Neural cell (in vitro differentiated cells): ENCODE data around the gene OR8B4. TPM values are rescaled to one million over a fixed set of nuclear protein-coding genes. Genes with fewer than 3 reads are reported as not detected.

Experiments used
- H2AFZ ChIP-seq: fragments of 200-600, 300-800 bp; sonication (generic), shearing (Covaris generic); 2 replicates; pipeline ENCODE4 v1.6.0; 2014; ENCODE audit warnings: low read depth, mild to moderate bottlenecking, antibody characterized with exemption, low read length, moderate library complexity
- H3F3A ChIP-seq: fragments of 200-600 bp; shearing (Covaris generic); 2 replicates; pipeline ENCODE4 v1.6.1; 2016; ENCODE audit warnings: mild to moderate bottlenecking, moderate library complexity, mixed read lengths, antibody characterized with exemption, low read length; ENCODE audit not compliant: insufficient read depth, poor library complexity, severe bottlenecking
- H3K27ac ChIP-seq: fragments of 200-600, 300-800 bp; sonication (generic), shearing (Covaris generic); 2 replicates; pipeline ENCODE4 v1.5.1; 2014; ENCODE audit warnings: mild to moderate bottlenecking, low read length, moderate library complexity
- H3K27me3 ChIP-seq: fragments of 300-800, 200-600 bp; sonication (generic), shearing (Covaris generic); 2 replicates; pipeline ENCODE4 v1.6.0; 2014; ENCODE audit warnings: mild to moderate bottlenecking, low read depth, low read length, moderate library complexity; ENCODE audit not compliant: insufficient read depth
- H3K36me3 ChIP-seq: fragments of 300-800, 200-600 bp; sonication (generic), shearing (Covaris generic); 2 replicates; pipeline ENCODE4 v1.5.1; 2014; ENCODE audit warnings: mild to moderate bottlenecking, antibody characterized with exemption, low read length, moderate library complexity; ENCODE audit not compliant: insufficient read depth
- H3K4me2 ChIP-seq: fragments of 300-800, 200-600 bp; sonication (generic), shearing (Covaris generic); 2 replicates; pipeline ENCODE4 v1.6.0; 2014; ENCODE audit warnings: mild to moderate bottlenecking, low read length
- H3K4me3 ChIP-seq: fragments of 300-800, 200-600 bp; sonication (generic), shearing (Covaris generic); 2 replicates; pipeline ENCODE4 v1.5.1; 2014; ENCODE audit warnings: mild to moderate bottlenecking, low read length, moderate library complexity
- H3K79me2 ChIP-seq: fragments of 200-600 bp; shearing (Covaris generic); replicated peaks from 2 replicates; pipeline ENCODE4 v1.6.0; 2014; ENCODE audit warnings: mild to moderate bottlenecking, low read length, moderate library complexity; ENCODE audit not compliant: insufficient read depth
- H3K9ac ChIP-seq: fragments of 300-800, 200-600 bp; sonication (generic), shearing (Covaris generic); 2 replicates; pipeline ENCODE4 v1.6.1; 2016; ENCODE audit warnings: mild to moderate bottlenecking, low read length, mixed read lengths
- H3K9me2 ChIP-seq: fragments of 200-600 bp; shearing (Covaris generic); 2 replicates; pipeline ENCODE4 v1.6.1; 2016; ENCODE audit warnings: mild to moderate bottlenecking, low read length, mixed read lengths; ENCODE audit not compliant: insufficient read depth
- H3K9me3 ChIP-seq: fragments of 200-600, 300-800 bp; sonication (generic), shearing (Covaris generic); 2 replicates; pipeline ENCODE4 v1.6.1; 2016; ENCODE audit warnings: mild to moderate bottlenecking, mixed run types, low read length, moderate library complexity, mixed read lengths
- H4K20me1 ChIP-seq: fragments of 200-600 bp; shearing (Covaris generic); 2 replicates; pipeline ENCODE4 v1.6.1; 2016; ENCODE audit warnings: mild to moderate bottlenecking, mixed run types; ENCODE audit not compliant: insufficient read depth
- CTCF ChIP-seq: fragments of 450-650 bp; IDR thresholded peaks from 2 replicates; pipeline ENCODE4 v1.5.1; 2014; ENCODE audit warnings: antibody characterized with exemption, mild to moderate bottlenecking, moderate library complexity; ENCODE audit not compliant: poor library complexity, severe bottlenecking
- EP300 ChIP-seq: fragments of 450-650 bp; conservative IDR thresholded peaks from 2 replicates; pipeline ENCODE4 v1.6.1; 2014; ENCODE audit warnings: antibody characterized with exemption, mild to moderate bottlenecking, moderate library complexity; ENCODE audit not compliant: poor library complexity, severe bottlenecking
- EZH2 ChIP-seq: fragments of 200-600, 300-800 bp; shearing (Covaris generic), sonication (generic); IDR thresholded peaks from 2 replicates; pipeline ENCODE4 v1.6.1; 2014; ENCODE audit warnings: antibody characterized with exemption, low read length, borderline replicate concordance, mild to moderate bottlenecking; ENCODE audit not compliant: insufficient read depth, poor library complexity, severe bottlenecking
- MXI1 ChIP-seq: fragments of 450-650 bp; conservative IDR thresholded peaks from 2 replicates; pipeline ENCODE4 v1.6.1; 2014; ENCODE audit warnings: antibody characterized with exemption, mild to moderate bottlenecking; ENCODE audit not compliant: poor library complexity, severe bottlenecking
- POLR2AphosphoS5 ChIP-seq: IDR thresholded peaks from 2 replicates; pipeline ENCODE4 v1.6.1; 2012
- RAD21 ChIP-seq: fragments of 450-650 bp; conservative IDR thresholded peaks from 2 replicates; pipeline ENCODE4 v1.6.1; 2014; ENCODE audit warnings: antibody characterized with exemption, mild to moderate bottlenecking, moderate library complexity
- SMC3 ChIP-seq: fragments of 450-650 bp; conservative IDR thresholded peaks from 2 replicates; pipeline ENCODE4 v1.6.1; 2014; ENCODE audit warnings: antibody characterized with exemption, mild to moderate bottlenecking, moderate library complexity; ENCODE audit not compliant: poor library complexity
- TAF1 ChIP-seq: IDR thresholded peaks from 2 replicates; pipeline ENCODE4 v1.6.1; 2012; ENCODE audit warnings: low read depth
- polyA plus RNA-seq: library from polyadenylated mRNA; depleted of rRNA; stranded (reverse); fragments of >200 nt; gene quantifications from 2 replicates; pipeline ENCODE4 v1.2.3, GENCODE V29; 2014
- TF ChIP-seq, protein P1 (sequence below): IDR thresholded peaks from 2 replicates; pipeline ENCODE4 v1.6.1; 2012; ENCODE audit warnings: borderline replicate concordance

Gene OR8B4
- polyA plus RNA-seq, 1 donor from 2014 or later = not detected

- H3K9me3 ChIP-seq = peaks cover 4% of the 10 kb centered on the region
- no peaks in the 10 kb centered on the region for H4K20me1 ChIP-seq
- no peak overlapping the region for H3K27ac ChIP-seq
- H2AFZ ChIP-seq = no peak overlapping the region
- no peaks in the 10 kb centered on the region for H3K79me2 ChIP-seq
- no peak overlapping the region for H3K9ac ChIP-seq
- H3F3A ChIP-seq = no peaks in the 10 kb centered on the region
- TF ChIP-seq MXI1 = no peak
- no peak for TF ChIP-seq EP300
- TF ChIP-seq CTCF = no peak
- TF ChIP-seq, protein P1, sequence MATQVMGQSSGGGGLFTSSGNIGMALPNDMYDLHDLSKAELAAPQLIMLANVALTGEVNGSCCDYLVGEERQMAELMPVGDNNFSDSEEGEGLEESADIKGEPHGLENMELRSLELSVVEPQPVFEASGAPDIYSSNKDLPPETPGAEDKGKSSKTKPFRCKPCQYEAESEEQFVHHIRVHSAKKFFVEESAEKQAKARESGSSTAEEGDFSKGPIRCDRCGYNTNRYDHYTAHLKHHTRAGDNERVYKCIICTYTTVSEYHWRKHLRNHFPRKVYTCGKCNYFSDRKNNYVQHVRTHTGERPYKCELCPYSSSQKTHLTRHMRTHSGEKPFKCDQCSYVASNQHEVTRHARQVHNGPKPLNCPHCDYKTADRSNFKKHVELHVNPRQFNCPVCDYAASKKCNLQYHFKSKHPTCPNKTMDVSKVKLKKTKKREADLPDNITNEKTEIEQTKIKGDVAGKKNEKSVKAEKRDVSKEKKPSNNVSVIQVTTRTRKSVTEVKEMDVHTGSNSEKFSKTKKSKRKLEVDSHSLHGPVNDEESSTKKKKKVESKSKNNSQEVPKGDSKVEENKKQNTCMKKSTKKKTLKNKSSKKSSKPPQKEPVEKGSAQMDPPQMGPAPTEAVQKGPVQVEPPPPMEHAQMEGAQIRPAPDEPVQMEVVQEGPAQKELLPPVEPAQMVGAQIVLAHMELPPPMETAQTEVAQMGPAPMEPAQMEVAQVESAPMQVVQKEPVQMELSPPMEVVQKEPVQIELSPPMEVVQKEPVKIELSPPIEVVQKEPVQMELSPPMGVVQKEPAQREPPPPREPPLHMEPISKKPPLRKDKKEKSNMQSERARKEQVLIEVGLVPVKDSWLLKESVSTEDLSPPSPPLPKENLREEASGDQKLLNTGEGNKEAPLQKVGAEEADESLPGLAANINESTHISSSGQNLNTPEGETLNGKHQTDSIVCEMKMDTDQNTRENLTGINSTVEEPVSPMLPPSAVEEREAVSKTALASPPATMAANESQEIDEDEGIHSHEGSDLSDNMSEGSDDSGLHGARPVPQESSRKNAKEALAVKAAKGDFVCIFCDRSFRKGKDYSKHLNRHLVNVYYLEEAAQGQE = no peak
- TF ChIP-seq TAF1 = no peak
- no peak for TF ChIP-seq EZH2
- no peak overlapping the region for H3K4me3 ChIP-seq
- no peaks in the 10 kb centered on the region for H3K36me3 ChIP-seq
- H3K4me2 ChIP-seq = no peak overlapping the region
- H3K27me3 ChIP-seq = no peaks in the 10 kb centered on the region
- H3K9me2 ChIP-seq = no peaks in the 10 kb centered on the region
Measured at GRCh38 chr11:124429599-124429998, 4.9 kb upstream of the OR8B4 start.

GRCh38 chr11:124421043-124421442 is 3.6 kb downstream of the OR8B4 start:
- H3K79me2 ChIP-seq = no peaks in the 10 kb centered on the region
- no peak overlapping the region for H2AFZ ChIP-seq
- no peak for TF ChIP-seq RAD21
- TF ChIP-seq TAF1 = no peak
- no peak for TF ChIP-seq EP300
- TF ChIP-seq EZH2 = no peak
- no peak for TF ChIP-seq CTCF
- TF ChIP-seq SMC3 = no peak
- no peak for TF ChIP-seq POLR2AphosphoS5
- TF ChIP-seq, protein P1 = no peak
- no peak for TF ChIP-seq MXI1
- no peak overlapping the region for H3K4me2 ChIP-seq
- no peak overlapping the region for H3K27ac ChIP-seq
- H4K20me1 ChIP-seq = no peaks in the 10 kb centered on the region
- H3K9me2 ChIP-seq = no peaks in the 10 kb centered on the region
- H3K4me3 ChIP-seq = no peak overlapping the region
- H3K9ac ChIP-seq = no peak overlapping the region
- H3F3A ChIP-seq = no peaks in the 10 kb centered on the region
- H3K27me3 ChIP-seq = no peaks in the 10 kb centered on the region
- no peaks in the 10 kb centered on the region for H3K9me3 ChIP-seq
- no peaks in the 10 kb centered on the region for H3K36me3 ChIP-seq
